Measurements from ENCODE around the gene CLN3.

DNA sequence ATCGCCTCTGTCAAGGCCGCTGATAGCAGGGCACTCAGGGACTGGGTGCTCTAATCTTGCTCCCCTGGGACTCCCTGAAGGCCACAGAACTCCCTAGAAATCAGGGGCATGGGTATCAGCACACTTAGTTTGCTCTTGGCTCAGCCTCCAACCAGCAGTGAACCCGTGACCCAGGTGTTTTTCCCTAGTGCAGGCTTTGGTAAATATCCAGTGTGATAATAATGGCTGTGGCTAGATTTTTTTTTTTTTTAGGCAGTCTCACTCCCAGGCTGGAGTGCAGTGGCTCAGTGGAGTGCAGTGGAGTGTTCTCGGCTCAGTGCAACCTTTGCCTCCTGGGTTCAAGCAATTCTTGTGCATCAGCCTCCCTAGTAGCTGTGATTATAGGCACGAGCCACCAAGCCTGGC is 36.6 kb upstream of the CLN3 start:
- TF ChIP-seq, protein P1, sequence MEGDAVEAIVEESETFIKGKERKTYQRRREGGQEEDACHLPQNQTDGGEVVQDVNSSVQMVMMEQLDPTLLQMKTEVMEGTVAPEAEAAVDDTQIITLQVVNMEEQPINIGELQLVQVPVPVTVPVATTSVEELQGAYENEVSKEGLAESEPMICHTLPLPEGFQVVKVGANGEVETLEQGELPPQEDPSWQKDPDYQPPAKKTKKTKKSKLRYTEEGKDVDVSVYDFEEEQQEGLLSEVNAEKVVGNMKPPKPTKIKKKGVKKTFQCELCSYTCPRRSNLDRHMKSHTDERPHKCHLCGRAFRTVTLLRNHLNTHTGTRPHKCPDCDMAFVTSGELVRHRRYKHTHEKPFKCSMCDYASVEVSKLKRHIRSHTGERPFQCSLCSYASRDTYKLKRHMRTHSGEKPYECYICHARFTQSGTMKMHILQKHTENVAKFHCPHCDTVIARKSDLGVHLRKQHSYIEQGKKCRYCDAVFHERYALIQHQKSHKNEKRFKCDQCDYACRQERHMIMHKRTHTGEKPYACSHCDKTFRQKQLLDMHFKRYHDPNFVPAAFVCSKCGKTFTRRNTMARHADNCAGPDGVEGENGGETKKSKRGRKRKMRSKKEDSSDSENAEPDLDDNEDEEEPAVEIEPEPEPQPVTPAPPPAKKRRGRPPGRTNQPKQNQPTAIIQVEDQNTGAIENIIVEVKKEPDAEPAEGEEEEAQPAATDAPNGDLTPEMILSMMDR (IDR thresholded peaks at IDR 0.05; ENCODE audit: poor library complexity, severe bottlenecking), result no peak
- TF ChIP-seq TAF1 (IDR thresholded peaks at IDR 0.05; ENCODE audit: low read depth), result no peak
- no peak for TF ChIP-seq POLR2AphosphoS5 (IDR thresholded peaks at IDR 0.05)
- no peak for TF ChIP-seq EZH2 (IDR thresholded peaks at IDR 0.05; ENCODE audit: borderline replicate concordance, insufficient read depth, low read length, poor library complexity, severe bottlenecking)
- TF ChIP-seq, protein P2, sequence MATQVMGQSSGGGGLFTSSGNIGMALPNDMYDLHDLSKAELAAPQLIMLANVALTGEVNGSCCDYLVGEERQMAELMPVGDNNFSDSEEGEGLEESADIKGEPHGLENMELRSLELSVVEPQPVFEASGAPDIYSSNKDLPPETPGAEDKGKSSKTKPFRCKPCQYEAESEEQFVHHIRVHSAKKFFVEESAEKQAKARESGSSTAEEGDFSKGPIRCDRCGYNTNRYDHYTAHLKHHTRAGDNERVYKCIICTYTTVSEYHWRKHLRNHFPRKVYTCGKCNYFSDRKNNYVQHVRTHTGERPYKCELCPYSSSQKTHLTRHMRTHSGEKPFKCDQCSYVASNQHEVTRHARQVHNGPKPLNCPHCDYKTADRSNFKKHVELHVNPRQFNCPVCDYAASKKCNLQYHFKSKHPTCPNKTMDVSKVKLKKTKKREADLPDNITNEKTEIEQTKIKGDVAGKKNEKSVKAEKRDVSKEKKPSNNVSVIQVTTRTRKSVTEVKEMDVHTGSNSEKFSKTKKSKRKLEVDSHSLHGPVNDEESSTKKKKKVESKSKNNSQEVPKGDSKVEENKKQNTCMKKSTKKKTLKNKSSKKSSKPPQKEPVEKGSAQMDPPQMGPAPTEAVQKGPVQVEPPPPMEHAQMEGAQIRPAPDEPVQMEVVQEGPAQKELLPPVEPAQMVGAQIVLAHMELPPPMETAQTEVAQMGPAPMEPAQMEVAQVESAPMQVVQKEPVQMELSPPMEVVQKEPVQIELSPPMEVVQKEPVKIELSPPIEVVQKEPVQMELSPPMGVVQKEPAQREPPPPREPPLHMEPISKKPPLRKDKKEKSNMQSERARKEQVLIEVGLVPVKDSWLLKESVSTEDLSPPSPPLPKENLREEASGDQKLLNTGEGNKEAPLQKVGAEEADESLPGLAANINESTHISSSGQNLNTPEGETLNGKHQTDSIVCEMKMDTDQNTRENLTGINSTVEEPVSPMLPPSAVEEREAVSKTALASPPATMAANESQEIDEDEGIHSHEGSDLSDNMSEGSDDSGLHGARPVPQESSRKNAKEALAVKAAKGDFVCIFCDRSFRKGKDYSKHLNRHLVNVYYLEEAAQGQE (IDR thresholded peaks at IDR 0.05; ENCODE audit: borderline replicate concordance), result no peak
- no peak for TF ChIP-seq RAD21 (conservative IDR thresholded peaks at IDR 0.05)
- TF ChIP-seq EP300 (conservative IDR thresholded peaks at IDR 0.05; ENCODE audit: poor library complexity, severe bottlenecking), result no peak
- no peak for TF ChIP-seq SMC3 (conservative IDR thresholded peaks at IDR 0.05; ENCODE audit: poor library complexity)
- TF ChIP-seq MXI1 (conservative IDR thresholded peaks at IDR 0.05; ENCODE audit: poor library complexity, severe bottlenecking), result no peak
